GM10248 (cell line): ENCODE results near the gene CRTC3.
"Not testable (repeated sequence)": the region's sequence is repeated elsewhere in the genome, so short reads cannot be mapped to it uniquely, and the experiment has no call there.

Experiments
- CTCF ChIA-PET: fragments of 300-600 bp; sonication (Branson Sonifier 250); formaldehyde crosslinking; extraction: SDS; loops from one replicate; lab custom pipeline; 2021; ENCODE audit warnings: antibody characterized with exemption; lab: Yijun Ruan, JAX
- POLR2A ChIA-PET: fragments of 350-650 bp; sonication (Branson Sonifier 250); formaldehyde crosslinking; extraction: SDS; loops from one replicate; lab custom pipeline; 2020; ENCODE audit warnings: antibody characterized with exemption; lab: Yijun Ruan, JAX
- DNase-seq: peaks from one replicate; pipeline ENCODE4 v3.0.0; 2012; ENCODE audit errors: extremely low spot score
- TF ChIP-seq, protein P1 (sequence below): IDR thresholded peaks from 2 replicates; pipeline ENCODE4 v1.5.1; 2012; ENCODE audit warnings: mild to moderate bottlenecking, low read depth; ENCODE audit errors: extremely low read depth, missing control alignments, control extremely low read depth

Gene CRTC3

DNA sequence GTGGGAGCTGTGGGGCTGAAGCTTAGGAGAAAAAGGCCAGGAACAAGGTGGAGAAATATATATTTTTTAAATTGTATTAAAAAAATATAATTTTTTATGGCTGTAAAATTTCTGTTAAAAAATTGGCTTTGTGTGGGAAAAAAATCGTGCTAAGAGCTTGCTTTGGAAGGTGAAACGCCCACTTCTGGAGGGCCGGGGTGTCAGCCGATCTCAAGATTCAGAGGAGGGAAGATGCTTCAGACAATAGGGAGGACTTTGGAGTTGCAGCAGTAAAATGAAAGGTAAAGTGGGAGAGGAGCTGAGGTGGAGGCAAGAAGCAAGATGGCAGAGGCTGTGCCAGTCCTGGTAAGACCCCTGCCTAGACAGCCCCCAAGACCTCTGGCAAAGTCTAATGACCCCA is 141.5 kb downstream of the CRTC3 start:
- ChIA-PET CTCF (interaction anchor here (0.9 to 1.7 kb wide), 4 partner anchors 21 to 215 kb away, joined by 3 to 7 read pairs (median 3); no protein-coding TSS in a partner anchor), POLR2A (no interaction called here)
- TF ChIP-seq, protein P1, sequence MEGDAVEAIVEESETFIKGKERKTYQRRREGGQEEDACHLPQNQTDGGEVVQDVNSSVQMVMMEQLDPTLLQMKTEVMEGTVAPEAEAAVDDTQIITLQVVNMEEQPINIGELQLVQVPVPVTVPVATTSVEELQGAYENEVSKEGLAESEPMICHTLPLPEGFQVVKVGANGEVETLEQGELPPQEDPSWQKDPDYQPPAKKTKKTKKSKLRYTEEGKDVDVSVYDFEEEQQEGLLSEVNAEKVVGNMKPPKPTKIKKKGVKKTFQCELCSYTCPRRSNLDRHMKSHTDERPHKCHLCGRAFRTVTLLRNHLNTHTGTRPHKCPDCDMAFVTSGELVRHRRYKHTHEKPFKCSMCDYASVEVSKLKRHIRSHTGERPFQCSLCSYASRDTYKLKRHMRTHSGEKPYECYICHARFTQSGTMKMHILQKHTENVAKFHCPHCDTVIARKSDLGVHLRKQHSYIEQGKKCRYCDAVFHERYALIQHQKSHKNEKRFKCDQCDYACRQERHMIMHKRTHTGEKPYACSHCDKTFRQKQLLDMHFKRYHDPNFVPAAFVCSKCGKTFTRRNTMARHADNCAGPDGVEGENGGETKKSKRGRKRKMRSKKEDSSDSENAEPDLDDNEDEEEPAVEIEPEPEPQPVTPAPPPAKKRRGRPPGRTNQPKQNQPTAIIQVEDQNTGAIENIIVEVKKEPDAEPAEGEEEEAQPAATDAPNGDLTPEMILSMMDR, result no peak
- DNase-seq, result no peak

GRCh38 chr15:90673357-90673756 is 143.6 kb downstream of the CRTC3 start:
- CTCF ChIA-PET, result not testable (repeated sequence)

DNA sequence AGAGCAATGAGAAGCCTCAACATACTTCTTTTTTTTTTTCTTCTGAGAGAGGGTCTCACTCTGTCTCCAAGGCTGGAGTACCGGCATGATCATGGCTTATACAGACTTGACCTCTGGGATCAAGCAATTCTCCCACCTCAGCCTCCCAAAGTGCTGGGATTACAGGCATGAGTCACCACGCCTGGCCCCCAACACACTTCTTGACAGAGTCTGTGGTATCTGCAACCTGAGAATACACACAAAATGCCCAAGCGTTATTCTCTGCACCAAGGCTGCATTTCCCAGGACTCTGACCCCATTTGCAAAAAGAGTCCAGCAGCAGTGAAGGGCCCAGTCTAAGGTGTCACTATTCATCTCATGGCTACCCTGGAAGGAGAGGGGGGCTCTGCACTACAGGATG is 144.8 kb downstream of the CRTC3 start:
- TF ChIP-seq, protein P1, result no peak
- no peak for DNase-seq
- ChIA-PET POLR2A (no interaction called here), CTCF (no interaction called here)

More at GRCh38 chr15:90673357-90673756, 143.6 kb downstream of the CRTC3 start:
- DNase-seq, POLR2A ChIA-PET: not testable (repeated sequence)

DNA sequence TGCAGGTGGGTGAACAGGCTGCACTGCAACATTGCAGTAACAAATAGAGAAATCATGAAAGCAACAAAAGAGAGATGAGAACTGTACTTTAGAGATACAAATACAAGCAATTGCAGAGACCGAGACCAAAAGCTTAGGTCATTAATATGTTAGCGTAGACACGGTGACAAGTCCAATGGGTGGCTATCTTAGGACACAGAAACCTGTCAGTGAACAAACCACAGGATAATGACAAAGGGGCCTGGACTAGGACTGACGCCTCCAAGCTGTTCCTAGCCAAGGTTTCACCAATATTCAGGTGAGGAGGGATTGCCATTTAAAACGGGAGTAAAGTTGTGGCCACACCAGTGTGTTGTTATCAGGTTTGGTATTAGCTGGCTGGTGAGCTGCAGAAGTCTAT is 145.7 kb downstream of the CRTC3 start:
- TF ChIP-seq, protein P1, result no peak
- POLR2A ChIA-PET, result interaction anchor here (0.6 kb wide), 1 partner anchor 268 kb away, joined by 3 read pairs; no protein-coding TSS in a partner anchor
- CTCF ChIA-PET, result interaction anchor here (1.1 to 2.2 kb wide), 3 partner anchors 11 to 30 kb away, joined by 3 to 8 read pairs (median 3); no protein-coding TSS in a partner anchor
- no peak for DNase-seq

GRCh38 chr15:90677807-90678790 is 148.4 kb downstream of the CRTC3 start:
- CTCF ChIA-PET, result interaction anchor here (1.0 to 2.0 kb wide), 8 partner anchors 11 to 253 kb away, joined by 3 to 6 read pairs (median 3); partner anchors contain the start of gene BLM
- TF ChIP-seq, protein P1, result no peak
- no peak for DNase-seq
- POLR2A ChIA-PET, result no interaction called here

DNA sequence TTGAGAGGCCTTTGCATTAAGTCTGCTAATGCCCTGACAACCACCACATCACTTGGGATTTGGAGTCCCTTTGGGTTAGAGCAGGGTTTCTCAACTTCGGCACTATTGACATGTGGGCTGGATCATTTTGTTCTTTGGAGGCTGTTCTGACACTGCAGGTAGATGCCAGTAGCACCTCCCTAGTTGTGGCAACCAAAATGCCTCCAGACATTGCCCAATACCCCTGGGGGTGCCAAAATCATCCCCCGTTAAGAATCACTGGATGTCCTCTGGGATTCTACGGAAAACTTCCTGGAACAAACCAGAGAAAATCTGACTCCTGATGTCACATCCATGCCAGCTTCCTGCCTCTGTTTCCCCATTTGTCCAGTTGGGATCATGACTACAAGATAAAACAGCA is 150.2 kb downstream of the CRTC3 start:
- ChIA-PET POLR2A (no interaction called here), CTCF (no interaction called here)
- no peak for DNase-seq
- TF ChIP-seq, protein P1, result no peak
